GM12864 (cell line): ENCODE measurements around the gene B4GALNT1.
A peak's percentile ranks its signal among the peaks of the same experiment; 100 is the strongest.
"Not testable (repeated sequence)": the region's sequence is repeated elsewhere in the genome, so short reads cannot be mapped to it uniquely, and the experiment has no call there.

Experiments
- DNase-seq: peaks from one replicate; pipeline ENCODE4 v3.0.0-alpha.2; 2011; ENCODE audit warnings: low read depth
- H3K4me3 ChIP-seq: 2 replicates; pipeline ENCODE4 v1.5.1; 2011; ENCODE audit warnings: mild to moderate bottlenecking, low read depth, low read length, control low read depth
- TF ChIP-seq, protein P1 (sequence below): IDR thresholded peaks from 2 replicates; pipeline ENCODE4 v1.5.1; 2011; ENCODE audit warnings: low read depth, mild to moderate bottlenecking, moderate library complexity, low read length, control low read depth, inconsistent platforms; ENCODE audit errors: missing control alignments

B4GALNT1 gene

DNA sequence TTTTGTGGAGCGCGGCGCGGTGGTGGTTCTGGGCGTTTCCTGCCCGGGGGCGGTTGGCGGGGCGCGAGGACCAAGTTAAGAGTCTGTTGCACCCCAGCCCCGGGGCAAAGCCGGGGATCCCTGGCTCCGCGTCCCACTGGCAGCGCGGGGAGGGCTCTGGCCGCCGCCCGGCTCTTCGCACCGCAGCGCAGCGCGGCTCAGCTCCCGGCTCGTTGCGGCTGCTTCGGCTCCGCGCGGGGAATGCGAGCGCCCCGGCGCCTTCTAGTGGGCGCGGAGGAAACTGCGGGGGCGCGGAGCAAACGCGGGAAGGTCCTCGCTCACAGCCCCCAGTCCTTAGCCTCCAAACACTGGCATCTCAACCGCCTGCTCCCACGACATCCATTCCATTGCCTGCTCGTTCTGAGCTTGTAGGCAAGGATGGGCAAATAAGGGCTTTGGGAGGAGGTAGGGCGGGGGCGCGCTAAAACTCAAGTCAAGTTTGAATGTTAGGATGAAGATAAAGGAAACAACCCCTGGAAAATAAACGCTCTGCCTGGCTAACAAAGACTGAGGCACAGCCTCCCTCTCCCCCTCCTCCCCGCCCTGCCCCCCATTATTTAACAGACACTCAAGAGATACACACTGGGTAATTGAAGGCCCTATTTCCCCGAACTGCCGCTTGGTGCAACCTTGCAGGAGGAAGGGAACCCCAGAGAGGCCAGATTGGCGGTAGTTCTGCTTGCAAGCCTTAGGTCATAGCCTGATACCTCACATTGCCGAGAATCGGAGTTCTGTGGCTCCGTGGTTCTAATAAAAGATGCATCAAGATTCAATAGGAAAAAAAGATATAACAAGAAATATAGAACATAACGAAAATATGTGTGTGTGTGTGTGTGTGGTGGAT is at the start of gene B4GALNT1:
Gene B4GALNT1 (minus strand): TSS at position 244 of the 883 bp plus-strand sequence. CDS start 1,069 bp downstream, outside the sequence.
- peak within 1 kb of the TSS; percentile 51 for H3K4me3 ChIP-seq
- TF ChIP-seq, protein P1, sequence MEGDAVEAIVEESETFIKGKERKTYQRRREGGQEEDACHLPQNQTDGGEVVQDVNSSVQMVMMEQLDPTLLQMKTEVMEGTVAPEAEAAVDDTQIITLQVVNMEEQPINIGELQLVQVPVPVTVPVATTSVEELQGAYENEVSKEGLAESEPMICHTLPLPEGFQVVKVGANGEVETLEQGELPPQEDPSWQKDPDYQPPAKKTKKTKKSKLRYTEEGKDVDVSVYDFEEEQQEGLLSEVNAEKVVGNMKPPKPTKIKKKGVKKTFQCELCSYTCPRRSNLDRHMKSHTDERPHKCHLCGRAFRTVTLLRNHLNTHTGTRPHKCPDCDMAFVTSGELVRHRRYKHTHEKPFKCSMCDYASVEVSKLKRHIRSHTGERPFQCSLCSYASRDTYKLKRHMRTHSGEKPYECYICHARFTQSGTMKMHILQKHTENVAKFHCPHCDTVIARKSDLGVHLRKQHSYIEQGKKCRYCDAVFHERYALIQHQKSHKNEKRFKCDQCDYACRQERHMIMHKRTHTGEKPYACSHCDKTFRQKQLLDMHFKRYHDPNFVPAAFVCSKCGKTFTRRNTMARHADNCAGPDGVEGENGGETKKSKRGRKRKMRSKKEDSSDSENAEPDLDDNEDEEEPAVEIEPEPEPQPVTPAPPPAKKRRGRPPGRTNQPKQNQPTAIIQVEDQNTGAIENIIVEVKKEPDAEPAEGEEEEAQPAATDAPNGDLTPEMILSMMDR, result peak; percentile 89
- no peak for DNase-seq

DNA sequence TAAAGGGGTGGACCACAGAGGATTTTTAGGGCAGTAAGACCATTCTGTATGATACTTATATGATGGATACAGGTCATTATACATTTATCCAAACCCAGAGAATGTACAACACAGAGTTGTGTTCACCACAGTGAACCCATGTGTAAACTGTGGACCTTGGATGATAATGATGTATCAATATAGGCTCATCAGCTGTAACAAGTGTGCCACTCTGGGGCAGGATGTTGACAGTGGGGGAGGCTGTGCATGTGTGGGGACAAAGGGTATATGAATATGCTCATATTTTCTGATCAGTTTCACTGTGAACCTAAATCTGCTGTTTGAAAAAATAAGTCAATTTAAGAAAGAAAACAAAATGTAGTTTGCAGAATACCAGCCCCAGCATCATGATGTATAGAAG is 46.7 kb upstream of the B4GALNT1 start:
- TF ChIP-seq, protein P1, result no peak
- H3K4me3 ChIP-seq, result no peak overlapping the region
- DNase-seq, result no peak

DNA sequence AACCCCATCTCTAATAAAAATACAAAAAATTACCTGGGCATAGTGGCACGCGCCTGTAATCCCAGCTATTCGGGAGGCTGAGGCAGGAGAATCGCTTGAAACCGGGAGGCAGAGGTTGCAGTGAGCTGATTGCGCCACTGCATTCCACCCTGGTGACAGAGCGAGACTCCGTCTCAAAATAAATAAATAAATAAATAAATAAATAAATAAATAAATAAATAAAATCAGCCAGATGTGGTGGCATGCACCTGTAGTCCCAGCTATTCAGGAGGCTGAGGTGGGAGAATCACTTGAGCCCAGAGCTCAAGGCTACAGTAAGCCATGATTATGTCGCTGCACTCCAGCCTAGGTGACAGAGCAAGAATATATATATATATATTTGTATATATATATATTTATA is 44.9 kb upstream of the B4GALNT1 start:
- not testable (repeated sequence) for H3K4me3 ChIP-seq, DNase-seq

DNA sequence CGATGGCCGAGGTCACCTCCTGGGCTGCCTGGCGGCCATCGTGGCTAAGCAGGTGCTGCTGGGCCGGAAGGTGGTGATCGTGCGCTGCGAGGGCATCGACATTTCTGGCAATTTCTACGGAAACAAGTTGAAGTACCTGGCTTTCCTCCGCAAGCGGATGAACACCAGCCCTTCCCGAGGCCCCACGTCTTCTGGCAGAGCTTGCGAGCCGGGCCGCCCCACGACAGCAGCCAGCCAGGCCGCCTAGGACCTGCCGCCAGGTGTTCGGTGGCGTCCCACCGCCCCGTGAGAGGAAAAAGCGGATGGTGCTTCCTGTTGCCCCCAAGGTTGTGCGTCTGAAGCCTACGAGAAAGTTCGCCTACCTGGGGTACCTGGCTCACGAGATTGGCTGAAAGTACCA is 41.7 kb upstream of the B4GALNT1 start:
- no peak overlapping the region for H3K4me3 ChIP-seq
- no peak for DNase-seq
- TF ChIP-seq, protein P1, result no peak

DNA sequence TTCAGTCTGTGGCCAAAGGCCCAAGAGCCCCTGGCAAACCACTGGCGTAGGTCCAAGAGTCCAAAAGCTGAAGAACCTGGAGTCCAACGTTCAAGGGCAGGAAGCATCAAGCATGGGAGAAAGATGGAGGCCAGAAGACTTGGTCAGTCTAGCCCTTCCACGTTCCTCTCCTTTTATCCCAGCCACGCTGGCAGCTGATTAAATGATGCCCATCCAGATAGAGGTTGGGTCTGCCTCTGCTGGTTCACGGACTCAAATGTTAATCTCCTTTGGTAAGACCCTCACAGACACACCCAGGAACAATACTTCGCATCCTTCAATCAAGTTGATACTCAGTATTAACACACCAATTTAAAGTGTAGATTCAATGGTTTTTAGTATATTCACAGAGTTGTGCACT is 39.8 kb upstream of the B4GALNT1 start:
- H3K4me3 ChIP-seq, result no peak overlapping the region
- TF ChIP-seq, protein P1, result no peak
- DNase-seq, result no peak

DNA sequence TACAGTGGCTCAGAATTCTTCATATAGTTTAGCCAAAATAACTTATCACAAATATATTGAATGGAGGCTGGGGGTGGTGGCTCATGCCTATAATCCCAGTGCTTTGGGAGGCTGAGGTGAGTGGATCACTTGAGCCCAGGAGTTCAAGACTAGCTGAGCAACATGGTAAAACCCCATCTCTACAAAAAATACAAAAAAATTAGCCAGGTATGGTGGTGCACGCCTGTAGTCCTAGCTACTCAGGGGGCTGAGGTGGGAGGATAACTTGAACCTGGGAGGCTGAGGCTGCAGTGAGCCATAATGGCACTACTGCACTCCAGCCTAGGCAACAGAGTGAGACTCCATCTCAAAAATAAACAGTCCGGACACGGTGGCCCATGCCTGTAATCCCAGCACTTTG is 38.8 kb upstream of the B4GALNT1 start:
- DNase-seq, H3K4me3 ChIP-seq: not testable (repeated sequence)

DNA sequence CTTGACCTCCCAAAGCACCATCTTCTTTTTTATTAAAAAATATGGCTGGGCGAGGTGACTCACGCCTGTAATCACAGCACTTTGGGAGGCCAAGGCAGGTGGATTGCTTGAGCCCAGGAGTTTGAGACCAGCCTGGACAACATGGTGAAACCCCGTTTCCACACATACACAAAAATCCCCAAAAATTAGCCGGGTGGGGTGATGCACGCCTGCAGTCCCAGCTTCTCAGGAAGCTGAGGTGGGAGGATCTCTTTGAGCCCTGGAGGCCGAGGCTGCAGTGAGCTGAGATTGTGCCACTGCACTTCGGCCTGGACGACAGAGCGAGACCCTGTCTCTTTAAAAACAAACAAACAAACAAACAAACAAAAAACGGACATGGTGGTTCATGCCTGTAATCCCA is 36.7 kb upstream of the B4GALNT1 start:
- DNase-seq, H3K4me3 ChIP-seq: not testable (repeated sequence)

DNA sequence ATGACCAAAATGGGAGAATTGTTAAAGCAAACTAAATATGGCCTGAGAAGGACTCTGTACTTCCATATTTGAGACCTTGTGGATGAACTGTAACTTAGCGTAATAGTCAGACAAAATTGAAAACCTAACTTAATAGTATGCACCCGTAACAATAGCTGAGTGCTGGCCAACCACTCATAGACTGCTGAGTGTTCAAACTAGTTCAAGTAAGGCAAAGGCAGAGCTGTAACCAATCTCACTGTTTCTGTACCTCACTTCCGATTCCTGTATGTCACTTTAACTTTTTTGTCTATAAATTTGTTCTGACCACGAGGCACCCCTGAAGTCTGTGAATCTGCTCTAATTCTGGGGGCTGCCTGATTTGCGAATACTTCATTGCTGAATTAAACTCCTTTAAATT is 33.9 kb upstream of the B4GALNT1 start:
- TF ChIP-seq, protein P1, result no peak
- H3K4me3 ChIP-seq, result no peak overlapping the region

DNA sequence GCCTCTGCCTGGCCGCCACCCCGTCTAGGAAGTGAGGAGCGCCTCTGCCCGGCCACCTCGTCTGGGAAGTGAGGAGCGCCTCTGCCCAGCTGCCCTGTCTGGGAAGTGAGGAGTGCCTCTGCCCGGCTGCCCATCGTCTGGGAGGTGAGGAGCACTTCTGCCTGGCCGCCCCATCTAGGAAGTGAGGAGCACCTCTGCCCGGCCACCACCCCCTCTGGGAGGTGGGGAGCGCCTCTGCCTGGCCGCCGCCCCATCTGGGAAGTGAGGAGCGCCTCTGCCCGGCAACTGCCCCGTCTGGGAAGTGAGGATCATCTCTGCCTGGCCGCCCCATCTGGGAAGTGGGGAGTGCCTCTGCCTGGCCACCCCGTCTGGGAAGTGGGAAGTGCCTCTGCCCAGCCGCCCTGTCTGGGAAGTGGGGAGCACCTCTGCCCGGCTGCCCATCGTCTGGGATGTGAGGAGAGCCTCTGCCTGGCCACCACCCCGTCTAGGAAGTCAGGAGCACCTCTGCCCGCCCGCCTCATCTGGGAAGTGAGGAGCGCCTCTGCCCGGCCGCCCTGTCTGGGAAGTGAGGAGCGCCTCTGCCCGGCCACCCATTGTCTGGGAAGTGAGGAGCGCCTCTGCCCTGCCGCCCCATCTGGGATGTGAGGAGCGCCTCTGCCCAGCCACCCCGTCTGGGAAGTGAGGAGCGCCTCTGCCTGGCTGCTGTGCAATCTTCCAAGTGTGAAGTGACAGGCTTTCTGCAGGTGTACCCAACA is 32.2 kb upstream of the B4GALNT1 start:
- DNase-seq, H3K4me3 ChIP-seq: not testable (repeated sequence)

More for the DNA sequence above, 33.9 kb upstream of the B4GALNT1 start:
- DNase-seq, result no peak
